ENCODE measurements around the gene SIX6. TPM values are rescaled to one million over a fixed set of nuclear protein-coding genes. Genes with fewer than 3 reads are reported as not detected.

SIX6 gene
- total RNA-seq, 1 experiment from 2014 or later, result not detected

DNA sequence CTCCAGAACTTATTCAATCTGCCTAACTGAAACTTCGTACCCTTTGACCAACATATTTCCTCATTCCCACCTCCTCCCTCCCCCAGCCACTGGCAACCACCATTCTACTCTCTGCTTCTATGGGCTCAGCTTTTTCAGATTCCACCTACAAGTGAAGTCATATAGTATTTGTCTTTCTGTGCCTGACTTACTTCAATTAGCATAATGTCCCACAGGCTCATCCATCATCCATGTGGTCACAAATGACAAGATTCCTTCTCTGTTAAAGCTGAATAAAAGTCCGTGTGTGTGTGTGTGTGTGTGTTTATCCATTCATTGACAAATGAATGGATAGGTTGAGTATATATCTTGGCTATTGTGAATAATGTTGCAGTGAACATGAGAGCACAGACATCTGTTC is 21.7 kb upstream of the SIX6 start:
- no peak overlapping the region for H3K23ac ChIP-seq (ENCODE audit: insufficient read length, low read depth, low read length)
- DNase-seq, result no peak
- no peak overlapping the region for H3K4me3 Mint-ChIP-seq

More for the DNA sequence above, 21.7 kb upstream of the SIX6 start:
- Histone ChIP-seq H3K79me2 (ENCODE audit: insufficient read depth, low read length) (no peaks in the 10 kb centered on the region), H4K8ac (replicated peaks; ENCODE audit: insufficient read length, low read depth, low read length) (no peak overlapping the region), H3K79me1 (ENCODE audit: insufficient read depth, low read depth, low read length, poor library complexity, severe bottlenecking) (no peaks in the 10 kb centered on the region), H3K4ac (ENCODE audit: low read depth, low read length) (no peak overlapping the region), H3K14ac (ENCODE audit: insufficient read depth, low read length) (no peak overlapping the region), H3K4me1 (ENCODE audit: insufficient read depth, low read length) (no peaks in the 10 kb centered on the region), H2BK12ac (ENCODE audit: insufficient read length, low read depth, low read length) (no peak overlapping the region), H4K20me1 (ENCODE audit: control insufficient read depth, insufficient read depth, insufficient read length) (no peaks in the 10 kb centered on the region), H4K91ac (ENCODE audit: insufficient read length, low read depth, low read length) (no peak overlapping the region), H4K5ac (ENCODE audit: insufficient read length, low read depth, low read length) (no peak overlapping the region), H3K56ac (ENCODE audit: insufficient read length, low read depth, low read length) (no peak overlapping the region), H3K9me3 (ENCODE audit: control insufficient read depth, low read depth, low read length) (no peaks in the 10 kb centered on the region), H3K4me2 (ENCODE audit: insufficient read depth, insufficient read length, low read length) (no peak overlapping the region), H2AFZ (ENCODE audit: low read length) (no peak overlapping the region), H2AK5ac (ENCODE audit: insufficient read length, low read length) (no peak overlapping the region), H2BK20ac (ENCODE audit: low read depth, low read length, poor library complexity, severe bottlenecking) (no peak overlapping the region), H3K9ac (ENCODE audit: extremely low read depth, insufficient read length, low read length) (no peak overlapping the region), H3K23me2 (ENCODE audit: insufficient read length, low read depth, low read length, poor library complexity, severe bottlenecking) (peaks cover 8% of the 10 kb centered on the region), H2BK120ac (ENCODE audit: low read depth, low read length, poor library complexity, severe bottlenecking) (no peak overlapping the region), H3K27ac (ENCODE audit: insufficient read length, low read depth, low read length) (no peak overlapping the region), H3T11ph (ENCODE audit: low read length) (no peak overlapping the region), H3K18ac (ENCODE audit: insufficient read length, low read depth, low read length) (no peak overlapping the region), H3K27me3 (ENCODE audit: insufficient read depth, low read length) (no peaks in the 10 kb centered on the region; the same call in 1 of the 2 replicates), H2BK5ac (ENCODE audit: insufficient read length, low read length) (no peak overlapping the region), H2BK15ac (ENCODE audit: low read depth, low read length) (no peak overlapping the region)
- H3K27me3 Mint-ChIP-seq (ENCODE audit: low read depth), result peaks cover 11% of the 10 kb centered on the region
- H3K4me1 Mint-ChIP-seq, result no peaks in the 10 kb centered on the region
- H3K27ac Mint-ChIP-seq, result no peak overlapping the region
- H3K36me3 Mint-ChIP-seq (ENCODE audit: insufficient read depth in 1 of 3, low read depth in 3 of 3), result no peaks in the 10 kb centered on the region
- no peaks in the 10 kb centered on the region for H3K9me3 Mint-ChIP-seq
- TF ChIP-seq, protein P1, sequence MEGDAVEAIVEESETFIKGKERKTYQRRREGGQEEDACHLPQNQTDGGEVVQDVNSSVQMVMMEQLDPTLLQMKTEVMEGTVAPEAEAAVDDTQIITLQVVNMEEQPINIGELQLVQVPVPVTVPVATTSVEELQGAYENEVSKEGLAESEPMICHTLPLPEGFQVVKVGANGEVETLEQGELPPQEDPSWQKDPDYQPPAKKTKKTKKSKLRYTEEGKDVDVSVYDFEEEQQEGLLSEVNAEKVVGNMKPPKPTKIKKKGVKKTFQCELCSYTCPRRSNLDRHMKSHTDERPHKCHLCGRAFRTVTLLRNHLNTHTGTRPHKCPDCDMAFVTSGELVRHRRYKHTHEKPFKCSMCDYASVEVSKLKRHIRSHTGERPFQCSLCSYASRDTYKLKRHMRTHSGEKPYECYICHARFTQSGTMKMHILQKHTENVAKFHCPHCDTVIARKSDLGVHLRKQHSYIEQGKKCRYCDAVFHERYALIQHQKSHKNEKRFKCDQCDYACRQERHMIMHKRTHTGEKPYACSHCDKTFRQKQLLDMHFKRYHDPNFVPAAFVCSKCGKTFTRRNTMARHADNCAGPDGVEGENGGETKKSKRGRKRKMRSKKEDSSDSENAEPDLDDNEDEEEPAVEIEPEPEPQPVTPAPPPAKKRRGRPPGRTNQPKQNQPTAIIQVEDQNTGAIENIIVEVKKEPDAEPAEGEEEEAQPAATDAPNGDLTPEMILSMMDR (conservative IDR thresholded peaks at IDR 0.05), result no peak
- no CpG with 5 or more reads among the region's 2 CpGs for WGBS (ENCODE audit: extremely low coverage, insufficient read length, low lambda C conversion rate)
